SH-SY5Y (cell line): ENCODE measurements around the gene PTPRD.
A peak's percentile ranks its signal among the peaks of the same experiment; 100 is the strongest.

Experiments used
- GATA2 ChIP-seq: IDR thresholded peaks from 2 replicates; pipeline ENCODE4 v1.6.1; 2011; ENCODE audit warnings: mild to moderate bottlenecking, low read depth, low read length
- GATA3 ChIP-seq: IDR thresholded peaks from 2 replicates; pipeline ENCODE4 v1.6.1; 2011; ENCODE audit warnings: low read depth, mild to moderate bottlenecking, low read length, moderate library complexity

DNA sequence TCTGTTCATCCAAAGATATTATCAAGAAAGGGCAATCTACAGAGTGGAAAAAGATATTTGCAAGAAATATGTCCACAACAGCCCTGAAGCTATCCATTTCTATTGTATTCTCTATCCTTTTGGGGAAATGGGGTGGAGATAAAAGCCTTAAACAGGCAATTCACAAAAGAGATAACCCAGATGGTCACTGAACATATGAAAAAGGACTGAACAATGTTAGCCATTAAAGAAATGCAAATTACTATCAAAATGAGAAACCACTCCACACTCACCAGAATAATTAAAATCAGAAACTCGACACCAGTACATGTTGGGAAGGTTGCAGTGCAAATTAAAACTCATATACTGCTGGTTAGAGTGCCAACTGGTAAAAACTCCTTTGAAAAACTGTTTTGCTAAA is 1858.1 kb downstream of the PTPRD start:
- TF ChIP-seq GATA2: no peak
- peak; percentile 27; the same call in 1 of the 2 replicates for TF ChIP-seq GATA3
